Lung (tissue), 12 donors: Measurements from ENCODE around the gene VSIG10L. TPM values are rescaled to one million over a fixed set of nuclear protein-coding genes. Genes with fewer than 3 reads are reported as not detected.
A peak's percentile ranks its signal among the peaks of the same experiment; 100 is the strongest.

Source experiments
- ATAC-seq: fragments of 200-7000 bp; cut with Tn5 transposase; one replicate; pipeline ENCODE4 v1.9.1; 2020; ENCODE audit warnings: moderate number of reproducible peaks; ENCODE audit not compliant: insufficient read depth, low FRiP score
- DNase-seq, 3 donors: peaks; one replicate each; pipeline ENCODE4 v3.0.0-alpha.2; 2013 to 2017
- H3K27ac ChIP-seq, 2 donors: one replicate each; pipeline ENCODE4 v1.5.1; 2013; ENCODE audit warnings: mild to moderate bottlenecking in 2 of 2, moderate library complexity in 2 of 2, control low read depth in 1 of 2, inconsistent platforms in 1 of 2, low read depth in 1 of 2, low read length in 1 of 2
- H3K27me3 ChIP-seq, 3 donors: one replicate each; pipeline ENCODE4 v1.5.1; 2013; ENCODE audit warnings: low read length in 2 of 3; ENCODE audit not compliant: control insufficient read depth in 3 of 3, insufficient read depth in 3 of 3
- H3K36me3 ChIP-seq, 4 donors: one replicate each; pipeline ENCODE4 v1.5.1; 2013; ENCODE audit warnings: low read length in 4 of 4, mild to moderate bottlenecking in 1 of 4, moderate library complexity in 1 of 4; ENCODE audit not compliant: control insufficient read depth in 4 of 4, insufficient read depth in 4 of 4
- H3K4me1 ChIP-seq, 5 donors: one replicate each; pipeline ENCODE4 v1.5.1; 2013; ENCODE audit warnings: low read length in 5 of 5, mild to moderate bottlenecking in 2 of 5, moderate library complexity in 1 of 5; ENCODE audit not compliant: control insufficient read depth in 5 of 5, insufficient read depth in 5 of 5
- H3K4me3 ChIP-seq: one replicate; pipeline ENCODE4 v1.5.1; 2013; ENCODE audit warnings: mild to moderate bottlenecking, control low read depth, moderate library complexity
- H3K9ac ChIP-seq, 2 donors: one replicate each; pipeline ENCODE4 v1.5.1; 2013; ENCODE audit warnings: low read length in 2 of 2, control low read depth in 1 of 2; ENCODE audit not compliant: insufficient read depth in 1 of 2
- H3K9me3 ChIP-seq, 4 donors: one replicate each; pipeline ENCODE4 v1.5.1; 2013; ENCODE audit warnings: low read length in 3 of 4, mild to moderate bottlenecking in 1 of 4, moderate library complexity in 1 of 4; ENCODE audit not compliant: control insufficient read depth in 4 of 4, insufficient read depth in 3 of 4
- WGBS, 2 donors: extraction: QIAGEN DNeasy Blood & Tissue Kit; methylation state at CpG; one replicate each; pipeline ENCODE4 v1.1.7; 2013; 5-methylcytosine and 5-hydroxymethylcytosine counted together
- polyA plus RNA-seq, 2 donors: library from polyadenylated mRNA; stranded (reverse); fragments of 200-250 nt; gene quantifications; one replicate each; pipeline ENCODE4 v1.2.1, GENCODE V29; 2013
- total RNA-seq, 2 donors: library from RNA; depleted of rRNA in 1 of 2; stranded (reverse); fragments of >200 nt in 1 of 2; gene quantifications; one replicate each; pipeline ENCODE4 v1.2.1, GENCODE V29; 2014 to 2021
- TF ChIP-seq, protein P1 (sequence below): IDR thresholded peaks from 2 replicates; pipeline ENCODE4 v1.5.1; 2012; ENCODE audit warnings: mild to moderate bottlenecking; ENCODE audit errors: control extremely low read depth, extremely low read depth
- donor health status: control.
- donor health status: control.
- donor health status: Bipolar disorder and iron deficiency.
- donor health status: healthy.
- donor health status: DM: yes; HTN: yes; CAD: no.

VSIG10L gene
- total and polyA plus RNA-seq, 4 donors, result 0.57 to 3.7 (median 2.4) TPM

GRCh38 chr19:51347209-51347928 lies 5.4 kb upstream of the VSIG10L start:
- H3K36me3 ChIP-seq, result peaks cover 0 to 42% (median 21%) of the 10 kb centered on the region in 4 donors
- TF ChIP-seq, protein P1, sequence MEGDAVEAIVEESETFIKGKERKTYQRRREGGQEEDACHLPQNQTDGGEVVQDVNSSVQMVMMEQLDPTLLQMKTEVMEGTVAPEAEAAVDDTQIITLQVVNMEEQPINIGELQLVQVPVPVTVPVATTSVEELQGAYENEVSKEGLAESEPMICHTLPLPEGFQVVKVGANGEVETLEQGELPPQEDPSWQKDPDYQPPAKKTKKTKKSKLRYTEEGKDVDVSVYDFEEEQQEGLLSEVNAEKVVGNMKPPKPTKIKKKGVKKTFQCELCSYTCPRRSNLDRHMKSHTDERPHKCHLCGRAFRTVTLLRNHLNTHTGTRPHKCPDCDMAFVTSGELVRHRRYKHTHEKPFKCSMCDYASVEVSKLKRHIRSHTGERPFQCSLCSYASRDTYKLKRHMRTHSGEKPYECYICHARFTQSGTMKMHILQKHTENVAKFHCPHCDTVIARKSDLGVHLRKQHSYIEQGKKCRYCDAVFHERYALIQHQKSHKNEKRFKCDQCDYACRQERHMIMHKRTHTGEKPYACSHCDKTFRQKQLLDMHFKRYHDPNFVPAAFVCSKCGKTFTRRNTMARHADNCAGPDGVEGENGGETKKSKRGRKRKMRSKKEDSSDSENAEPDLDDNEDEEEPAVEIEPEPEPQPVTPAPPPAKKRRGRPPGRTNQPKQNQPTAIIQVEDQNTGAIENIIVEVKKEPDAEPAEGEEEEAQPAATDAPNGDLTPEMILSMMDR, result no peak
- H3K4me3 ChIP-seq, result no peak overlapping the region
- H3K27me3 ChIP-seq, result no peaks in the 10 kb centered on the region
- no peak overlapping the region for H3K9ac ChIP-seq
- ATAC-seq (no peak), DNase-seq (no peak)
- H3K4me1 ChIP-seq, result no peaks in the 10 kb centered on the region
- H3K9me3 ChIP-seq, result no peaks in the 10 kb centered on the region
- H3K27ac ChIP-seq, result no peak overlapping the region
- 82 to 86% methylated on average over 10 of the region's 10 CpGs for WGBS, 2 donors

GRCh38 chr19:51346742-51347141 lies 4.8 kb upstream of the VSIG10L start:
- H3K9me3 ChIP-seq, result no peaks in the 10 kb centered on the region
- TF ChIP-seq, protein P1, result no peak
- peaks cover 0 to 36% (median 18%) of the 10 kb centered on the region in 4 donors for H3K36me3 ChIP-seq
- H3K9ac ChIP-seq, result no peak overlapping the region
- H3K4me3 ChIP-seq, result no peak overlapping the region
- H3K27ac ChIP-seq, result no peak overlapping the region
- H3K27me3 ChIP-seq, result no peaks in the 10 kb centered on the region
- no peak for ATAC-seq
- no peak for DNase-seq
- H3K4me1 ChIP-seq, result no peaks in the 10 kb centered on the region
- 89 to 93% methylated on average over 17 of the region's 17 CpGs for WGBS, 2 donors

- H3K27ac ChIP-seq, result no peak overlapping the region
- H3K9me3 ChIP-seq, result no peaks in the 10 kb centered on the region
- no peak for ATAC-seq
- TF ChIP-seq, protein P1, result no peak
- WGBS, 2 donors, result 95% methylated on average over 9 of the region's 9 CpGs
- H3K27me3 ChIP-seq, result peaks cover 0 to 2% (median 0%) of the 10 kb centered on the region in 3 donors
- peak in 1 of 3 donors; percentile 7 for DNase-seq
- H3K4me3 ChIP-seq, result no peak overlapping the region
- H3K4me1 ChIP-seq, result no peaks in the 10 kb centered on the region
- H3K9ac ChIP-seq, result no peak overlapping the region
- H3K36me3 ChIP-seq, result peaks cover 0 to 25% (median 10%) of the 10 kb centered on the region in 4 donors
Measured at GRCh38 chr19:51345076-51345620, 3.2 kb upstream of the VSIG10L start.
